GM10847 (cell line): ENCODE measurements around the gene SRSF10.

Experiments used
- POLR2A ChIP-seq: IDR thresholded peaks from 2 replicates; pipeline ENCODE4 v1.6.1; 2011; ENCODE audit not compliant: insufficient read length; ENCODE audit errors: extremely low read depth

The SRSF10 gene

GRCh38 chr1:23928789-23929188 is 51.3 kb downstream of the SRSF10 start:
- TF ChIP-seq POLR2A = no peak

- TF ChIP-seq POLR2A = no peak
These were observed 53.0 kb downstream of the SRSF10 start for GRCh38 chr1:23927097-23927496.

GRCh38 chr1:23925279-23925678 is 54.8 kb downstream of the SRSF10 start:
- no peak for TF ChIP-seq POLR2A

GRCh38 chr1:23924601-23925000 is 55.5 kb downstream of the SRSF10 start:
- no peak for TF ChIP-seq POLR2A

- TF ChIP-seq POLR2A = no peak
These were observed 56.3 kb downstream of the SRSF10 start for GRCh38 chr1:23923592-23924499.

GRCh38 chr1:23922321-23922943 is 57.7 kb downstream of the SRSF10 start:
- TF ChIP-seq POLR2A = no peak

- no peak for TF ChIP-seq POLR2A
These were observed 63.7 kb downstream of the SRSF10 start for GRCh38 chr1:23916209-23917131.

- no peak for TF ChIP-seq POLR2A
These were observed 64.7 kb downstream of the SRSF10 start for GRCh38 chr1:23915466-23915865.

- no peak for TF ChIP-seq POLR2A
These were observed 65.2 kb downstream of the SRSF10 start for GRCh38 chr1:23914921-23915320.
